NCI-H1436 (cell line): ENCODE data around the gene DLGAP4.

Experiments
- DNase-seq: peaks from one replicate; lab custom pipeline; 2025; lab: John Stamatoyannopoulos, UW

Gene DLGAP4

GRCh38 chr20:36538026-36538722, 232.0 kb downstream of the DLGAP4 start:
- no peak for DNase-seq

GRCh38 chr20:36540551-36541211, 234.5 kb downstream of the DLGAP4 start:
- no peak for DNase-seq

GRCh38 chr20:36541227-36541767, 235.2 kb downstream of the DLGAP4 start, which contains the start of gene MYL9:
Gene MYL9, plus strand, starts transcription at chr20:36541519. Its CDS starts 3,366 bp downstream, at chr20:36544885.
- DNase-seq, result no peak

- DNase-seq, result no peak
Measured at GRCh38 chr20:36541768-36542488, 235.8 kb downstream of the DLGAP4 start.

GRCh38 chr20:36542516-36543183, 236.5 kb downstream of the DLGAP4 start:
- no peak for DNase-seq

GRCh38 chr20:36543184-36544133, 237.3 kb downstream of the DLGAP4 start:
- DNase-seq, result no peak

- no peak for DNase-seq
Measured at GRCh38 chr20:36544134-36545018, 238.2 kb downstream of the DLGAP4 start.

GRCh38 chr20:36546111-36546736, 240.1 kb downstream of the DLGAP4 start:
- no peak for DNase-seq

GRCh38 chr20:36547186-36548005, 241.3 kb downstream of the DLGAP4 start:
- DNase-seq, result no peak

GRCh38 chr20:36548006-36548315, 241.8 kb downstream of the DLGAP4 start:
- no peak for DNase-seq

- DNase-seq, result no peak
Measured at GRCh38 chr20:36548704-36549627, 242.8 kb downstream of the DLGAP4 start.

- no peak for DNase-seq
Measured at GRCh38 chr20:36549628-36549941, 243.4 kb downstream of the DLGAP4 start.

- DNase-seq, result no peak
Measured at GRCh38 chr20:36549942-36550789, 244.0 kb downstream of the DLGAP4 start.

- no peak for DNase-seq
Measured at GRCh38 chr20:36550790-36551299, 244.7 kb downstream of the DLGAP4 start.

GRCh38 chr20:36555248-36555647, 249.1 kb downstream of the DLGAP4 start:
- DNase-seq, result no peak

- DNase-seq, result no peak
Measured at GRCh38 chr20:36562724-36563123, 256.6 kb downstream of the DLGAP4 start.

GRCh38 chr20:36563374-36563773, 257.2 kb downstream of the DLGAP4 start:
- DNase-seq, result no peak
